WTC11 (cell line): ENCODE measurements around the gene DSE.

Experiments used
- ATF2 ChIP-seq: sonication (generic); formaldehyde crosslinking; IDR thresholded peaks from 2 replicates; pipeline ENCODE4 v1.8.1; 2022; ENCODE audit warnings: low read depth, missing genetic modification reagents, borderline replicate concordance
- ATF3 ChIP-seq: sonication (generic); formaldehyde crosslinking; conservative IDR thresholded peaks from 2 replicates; pipeline ENCODE4 v1.8.1; 2022; ENCODE audit warnings: mild to moderate bottlenecking, missing genetic modification reagents
- CREB1 ChIP-seq: sonication (generic); formaldehyde crosslinking; IDR thresholded peaks from 2 replicates; pipeline ENCODE4 v1.8.0; 2023; ENCODE audit warnings: mild to moderate bottlenecking, missing genetic modification reagents
- CTCF ChIP-seq: fragments of 200-600 bp; IDR thresholded peaks from 2 replicates; pipeline ENCODE4 v1.8.0; 2022; ENCODE audit warnings: antibody characterized with exemption
- E2F4 ChIP-seq: sonication (generic); formaldehyde crosslinking; IDR thresholded peaks from 2 replicates; pipeline ENCODE4 v1.8.1; 2022; ENCODE audit warnings: low read depth, mild to moderate bottlenecking, moderate library complexity, missing genetic modification reagents, borderline replicate concordance
- ETV6 ChIP-seq: sonication (generic); formaldehyde crosslinking; IDR thresholded peaks from 2 replicates; pipeline ENCODE4 v1.8.1; 2022; ENCODE audit warnings: mild to moderate bottlenecking, missing genetic modification reagents
- MYBL2 ChIP-seq: sonication (generic); formaldehyde crosslinking; IDR thresholded peaks from 2 replicates; pipeline ENCODE4 v1.8.1; 2023; ENCODE audit warnings: mild to moderate bottlenecking, moderate library complexity, missing genetic modification reagents
- PRDM15 ChIP-seq: sonication (generic); formaldehyde crosslinking; IDR thresholded peaks from 2 replicates; pipeline ENCODE4 v1.8.0; 2022; ENCODE audit warnings: missing genetic modification reagents
- USF2 ChIP-seq: sonication (generic); formaldehyde crosslinking; IDR thresholded peaks from 2 replicates; pipeline ENCODE4 v1.8.1; 2023; ENCODE audit warnings: mild to moderate bottlenecking, missing genetic modification reagents, moderate library complexity
- ZMAT4 ChIP-seq: fragments of 250-450 bp; sonication (Bioruptor Pico); IDR thresholded peaks from 2 replicates; pipeline ENCODE4 v1.9.0; 2021; ENCODE audit warnings: mild to moderate bottlenecking
- ZNF121 ChIP-seq: sonication (generic); formaldehyde crosslinking; IDR thresholded peaks from 2 replicates; pipeline ENCODE4 v1.8.0; 2023; ENCODE audit warnings: missing genetic modification reagents
- ZNF512 ChIP-seq: sonication (generic); formaldehyde crosslinking; IDR thresholded peaks from 2 replicates; pipeline ENCODE4 v1.8.1; 2022; ENCODE audit warnings: missing genetic modification reagents, borderline replicate concordance

GRCh38 chr6:116450769-116451740 lies 80.3 kb downstream of the DSE start:
- no peak for TF ChIP-seq CTCF
- TF ChIP-seq ZMAT4 (CRISPR knock-in tag) = no peak
- TF ChIP-seq ATF3 = no peak
- TF ChIP-seq PRDM15 (CRISPR knock-in tag) = no peak
- TF ChIP-seq ZNF121 (CRISPR knock-in tag) = no peak
- TF ChIP-seq CREB1 (CRISPR knock-in tag) = no peak
- TF ChIP-seq MYBL2 (CRISPR knock-in tag) = no peak
- TF ChIP-seq ZNF512 (CRISPR knock-in tag) = no peak
- TF ChIP-seq ETV6 (CRISPR knock-in tag) = no peak
- no peak for TF ChIP-seq ATF2 (CRISPR knock-in tag)
- TF ChIP-seq E2F4 (CRISPR knock-in tag) = no peak
- no peak for TF ChIP-seq USF2
